ENCODE results near the gene THSD7A. TPM values are rescaled to one million over a fixed set of nuclear protein-coding genes. Genes with fewer than 3 reads are reported as not detected.

THSD7A gene
- total RNA-seq, 1 experiment from 2014 or later: not detected

DNA sequence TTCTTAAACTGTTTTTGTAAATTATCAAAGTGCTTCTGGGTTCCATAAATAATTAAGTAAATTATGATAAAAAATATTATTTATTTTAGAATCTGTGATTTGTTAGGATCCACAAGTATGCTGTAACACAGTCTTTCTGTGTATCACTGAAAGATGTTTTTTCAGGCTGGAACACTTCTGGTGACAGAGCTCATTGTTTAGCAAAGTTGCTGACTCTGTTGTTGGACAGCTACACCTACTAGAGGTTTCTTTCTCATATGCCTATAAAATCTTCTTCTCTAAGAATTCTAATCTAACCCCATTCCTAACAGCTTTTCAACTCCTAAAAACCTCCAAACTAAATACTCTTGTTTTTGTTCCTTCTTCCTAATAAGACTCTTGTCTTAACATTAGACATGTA is 176.8 kb downstream of the THSD7A start:
- TF ChIP-seq, protein P1, sequence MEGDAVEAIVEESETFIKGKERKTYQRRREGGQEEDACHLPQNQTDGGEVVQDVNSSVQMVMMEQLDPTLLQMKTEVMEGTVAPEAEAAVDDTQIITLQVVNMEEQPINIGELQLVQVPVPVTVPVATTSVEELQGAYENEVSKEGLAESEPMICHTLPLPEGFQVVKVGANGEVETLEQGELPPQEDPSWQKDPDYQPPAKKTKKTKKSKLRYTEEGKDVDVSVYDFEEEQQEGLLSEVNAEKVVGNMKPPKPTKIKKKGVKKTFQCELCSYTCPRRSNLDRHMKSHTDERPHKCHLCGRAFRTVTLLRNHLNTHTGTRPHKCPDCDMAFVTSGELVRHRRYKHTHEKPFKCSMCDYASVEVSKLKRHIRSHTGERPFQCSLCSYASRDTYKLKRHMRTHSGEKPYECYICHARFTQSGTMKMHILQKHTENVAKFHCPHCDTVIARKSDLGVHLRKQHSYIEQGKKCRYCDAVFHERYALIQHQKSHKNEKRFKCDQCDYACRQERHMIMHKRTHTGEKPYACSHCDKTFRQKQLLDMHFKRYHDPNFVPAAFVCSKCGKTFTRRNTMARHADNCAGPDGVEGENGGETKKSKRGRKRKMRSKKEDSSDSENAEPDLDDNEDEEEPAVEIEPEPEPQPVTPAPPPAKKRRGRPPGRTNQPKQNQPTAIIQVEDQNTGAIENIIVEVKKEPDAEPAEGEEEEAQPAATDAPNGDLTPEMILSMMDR (IDR thresholded peaks at IDR 0.05; ENCODE audit: unreplicated experiment): no peak
- H3K4me3 Mint-ChIP-seq (ENCODE audit: unreplicated experiment): no peak overlapping the region
- no peaks in the 10 kb centered on the region for H3K36me3 Mint-ChIP-seq (ENCODE audit: insufficient read depth, unreplicated experiment)
- no peaks in the 10 kb centered on the region for H3K9me3 Mint-ChIP-seq (ENCODE audit: unreplicated experiment)
- ChIA-PET CTCF (interaction anchor here (0.6 to 0.7 kb wide), 2 partner anchors 10 to 48 kb away, joined by 3 read pairs; no protein-coding TSS in a partner anchor), POLR2A (no interaction called here)
- no peak overlapping the region for H3K27ac Mint-ChIP-seq (ENCODE audit: low read depth, unreplicated experiment)
- no peaks in the 10 kb centered on the region for H3K4me1 Mint-ChIP-seq (ENCODE audit: insufficient read depth, unreplicated experiment)
- BruUV-seq (replicated peaks): no TSS peak
- peaks cover 12% of the 10 kb centered on the region for H3K27me3 Mint-ChIP-seq (ENCODE audit: insufficient read depth, unreplicated experiment)
- no peak for DNase-seq (ENCODE audit: unreplicated experiment)
- intact Hi-C loops (cut with micrococcal nuclease): no loop called here

DNA sequence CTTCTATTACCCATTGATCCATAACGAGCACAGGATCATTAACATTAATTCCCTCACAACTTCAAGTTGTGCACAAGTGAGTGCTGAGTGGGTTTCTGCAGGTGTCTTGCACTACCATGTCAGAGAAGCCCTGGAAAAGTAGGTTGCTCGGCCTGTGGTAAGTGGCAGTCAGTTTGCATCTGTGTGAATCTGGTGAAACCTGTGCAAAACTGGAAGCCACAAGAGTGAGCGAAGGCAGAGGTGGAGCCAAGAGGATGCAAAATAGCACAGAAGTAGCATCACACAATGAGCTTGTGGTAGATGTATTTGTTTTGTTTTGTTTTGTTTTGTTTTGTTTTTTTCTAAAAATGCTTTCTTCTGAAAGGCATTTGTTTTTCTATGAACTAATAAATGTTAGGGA is 181.5 kb downstream of the THSD7A start:
- Mint-ChIP-seq H3K27ac (ENCODE audit: low read depth, unreplicated experiment) (no peak overlapping the region), H3K4me3 (ENCODE audit: unreplicated experiment) (no peak overlapping the region), H3K27me3 (ENCODE audit: insufficient read depth, unreplicated experiment) (peaks cover 20% of the 10 kb centered on the region), H3K9me3 (ENCODE audit: unreplicated experiment) (no peaks in the 10 kb centered on the region), H3K4me1 (ENCODE audit: insufficient read depth, unreplicated experiment) (no peaks in the 10 kb centered on the region), H3K36me3 (ENCODE audit: insufficient read depth, unreplicated experiment) (no peaks in the 10 kb centered on the region)
- BruUV-seq (replicated peaks): no TSS peak
- intact Hi-C loops (cut with micrococcal nuclease): no loop called here
- TF ChIP-seq, protein P1 (IDR thresholded peaks at IDR 0.05; ENCODE audit: unreplicated experiment): no peak
- ChIA-PET POLR2A (no interaction called here), CTCF (interaction anchor here (0.6 kb wide), 1 partner anchor 39 kb away, joined by 3 read pairs; no protein-coding TSS in a partner anchor)
- DNase-seq (ENCODE audit: unreplicated experiment): no peak

DNA sequence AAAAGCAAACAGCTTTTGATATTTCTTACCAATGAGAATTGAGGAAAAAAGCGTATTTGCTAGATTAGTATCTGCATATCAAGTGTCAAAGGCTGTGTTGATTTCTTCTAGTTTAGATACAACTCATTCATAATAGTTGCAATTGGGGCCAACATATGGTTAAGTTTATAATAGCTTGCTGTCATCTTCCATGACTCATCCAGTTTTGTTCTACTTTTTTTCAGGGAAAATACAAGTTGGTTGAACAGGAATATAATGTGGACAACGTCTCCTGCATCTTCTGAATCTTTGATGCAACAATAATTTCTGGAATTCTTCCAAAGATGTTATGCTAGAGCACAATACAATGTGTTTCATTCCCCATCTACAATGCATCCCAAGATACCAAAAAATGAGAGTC is 182.0 kb downstream of the THSD7A start:
- peak; percentile 14 for DNase-seq (ENCODE audit: unreplicated experiment)
- H3K27me3 Mint-ChIP-seq (ENCODE audit: insufficient read depth, unreplicated experiment): peaks cover 16% of the 10 kb centered on the region
- no peak overlapping the region for H3K27ac Mint-ChIP-seq (ENCODE audit: low read depth, unreplicated experiment)
- no peaks in the 10 kb centered on the region for H3K36me3 Mint-ChIP-seq (ENCODE audit: insufficient read depth, unreplicated experiment)
- CTCF ChIA-PET: interaction anchor here (0.6 to 0.7 kb wide), 2 partner anchors 39 to 1897 kb away, joined by 3 read pairs; no protein-coding TSS in a partner anchor
- no peaks in the 10 kb centered on the region for H3K4me1 Mint-ChIP-seq (ENCODE audit: insufficient read depth, unreplicated experiment)
- intact Hi-C loops (cut with micrococcal nuclease): no loop called here
- BruUV-seq (replicated peaks): no TSS peak
- no peak overlapping the region for H3K4me3 Mint-ChIP-seq (ENCODE audit: unreplicated experiment)
- H3K9me3 Mint-ChIP-seq (ENCODE audit: unreplicated experiment): no peaks in the 10 kb centered on the region
- POLR2A ChIA-PET: no interaction called here
- TF ChIP-seq, protein P1 (IDR thresholded peaks at IDR 0.05; ENCODE audit: unreplicated experiment): no peak

DNA sequence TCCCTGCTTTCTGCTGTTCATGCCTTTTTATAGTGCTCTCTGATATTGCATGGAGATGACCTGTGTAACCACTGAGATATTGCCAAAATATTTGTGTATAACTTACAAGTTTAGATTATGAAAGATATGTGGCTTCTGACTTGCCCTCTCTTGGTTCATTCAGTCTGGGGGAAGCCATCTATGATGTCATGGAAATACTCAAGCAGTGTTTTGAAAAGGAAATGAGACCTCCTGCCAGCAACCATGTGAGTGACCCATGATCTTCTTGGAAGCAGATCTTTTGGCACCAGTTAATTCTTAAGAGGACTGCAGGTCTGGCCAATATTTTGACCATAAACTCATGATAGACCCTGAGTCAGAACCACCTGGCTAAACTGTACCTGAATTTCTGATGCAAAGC is 183.0 kb downstream of the THSD7A start:
- BruUV-seq (replicated peaks): no TSS peak
- peaks cover 13% of the 10 kb centered on the region for H3K27me3 Mint-ChIP-seq (ENCODE audit: insufficient read depth, unreplicated experiment)
- no peaks in the 10 kb centered on the region for H3K4me1 Mint-ChIP-seq (ENCODE audit: insufficient read depth, unreplicated experiment)
- TF ChIP-seq, protein P1 (IDR thresholded peaks at IDR 0.05; ENCODE audit: unreplicated experiment): no peak
- ChIA-PET CTCF (no interaction called here), POLR2A (interaction anchor here (0.7 kb wide), 1 partner anchor 57 kb away, joined by 3 read pairs; no protein-coding TSS in a partner anchor)
- H3K36me3 Mint-ChIP-seq (ENCODE audit: insufficient read depth, unreplicated experiment): no peaks in the 10 kb centered on the region
- H3K9me3 Mint-ChIP-seq (ENCODE audit: unreplicated experiment): no peaks in the 10 kb centered on the region
- DNase-seq (ENCODE audit: unreplicated experiment): peak; percentile 21
- H3K4me3 Mint-ChIP-seq (ENCODE audit: unreplicated experiment): no peak overlapping the region
- no peak overlapping the region for H3K27ac Mint-ChIP-seq (ENCODE audit: low read depth, unreplicated experiment)
- intact Hi-C loops (cut with micrococcal nuclease): no loop called here

All from MCF 10A (cell line).